ENCODE measurements around the gene TAF1A.

The TAF1A gene

DNA sequence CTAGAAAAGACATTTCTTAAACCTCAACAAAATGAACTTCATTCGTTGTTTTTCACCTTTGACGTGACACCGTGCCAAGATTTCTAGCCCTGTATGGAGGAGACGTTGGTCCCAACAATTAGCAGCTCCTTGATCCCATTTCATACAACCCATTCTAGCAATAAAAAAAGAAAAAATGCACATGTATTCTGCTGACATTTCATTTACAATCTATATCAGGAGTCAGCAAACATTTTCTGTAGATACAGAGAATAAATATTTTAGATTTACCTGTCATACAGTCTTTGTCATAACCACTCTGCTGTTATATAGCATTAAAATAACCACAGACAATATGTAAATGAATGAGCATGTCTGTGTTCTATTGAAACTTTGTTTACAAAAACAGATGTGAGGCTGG, 7.0 kb upstream of the TAF1A start:
- no peak for DNase-seq (ENCODE audit: low spot score)

DNA sequence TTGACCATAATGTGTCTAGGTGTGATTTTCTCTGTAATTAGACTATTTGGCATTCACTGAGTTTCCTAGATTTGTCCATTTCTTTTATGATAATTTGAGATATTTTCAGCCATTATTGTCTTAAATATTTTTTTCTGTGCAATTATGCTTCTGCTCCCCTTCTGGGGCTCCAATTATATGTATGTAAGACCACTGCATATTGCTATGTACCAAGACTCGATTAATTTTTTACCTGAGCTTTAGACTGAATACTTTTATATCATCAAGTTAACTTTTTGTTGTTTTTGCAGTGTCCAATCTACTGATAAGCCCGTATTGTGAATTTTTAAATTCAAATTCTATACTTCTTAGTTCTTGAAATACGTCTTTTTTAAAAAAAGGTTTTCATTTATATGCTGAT, 5.1 kb upstream of the TAF1A start:
- DNase-seq (ENCODE audit: low spot score), result no peak

DNA sequence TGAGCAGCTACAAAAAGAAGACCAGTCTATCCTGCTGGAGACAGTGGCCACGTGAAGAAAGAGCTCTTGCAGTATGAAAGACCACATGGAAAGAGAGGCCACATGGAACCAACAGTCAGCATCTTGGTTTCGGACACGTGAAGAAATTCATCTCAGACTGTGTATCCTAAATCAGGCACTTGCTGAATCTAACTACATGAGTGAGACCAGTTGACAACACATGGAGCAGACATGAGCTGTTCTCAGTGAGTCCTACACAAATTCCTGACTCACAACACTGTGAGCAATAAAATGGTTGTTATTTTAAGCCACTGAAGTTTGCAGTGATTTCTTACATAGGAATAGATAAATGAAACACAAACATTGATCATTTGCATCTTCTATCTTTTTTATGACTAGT, 2.4 kb upstream of the TAF1A start:
- DNase-seq (ENCODE audit: low spot score), result no peak

DNA sequence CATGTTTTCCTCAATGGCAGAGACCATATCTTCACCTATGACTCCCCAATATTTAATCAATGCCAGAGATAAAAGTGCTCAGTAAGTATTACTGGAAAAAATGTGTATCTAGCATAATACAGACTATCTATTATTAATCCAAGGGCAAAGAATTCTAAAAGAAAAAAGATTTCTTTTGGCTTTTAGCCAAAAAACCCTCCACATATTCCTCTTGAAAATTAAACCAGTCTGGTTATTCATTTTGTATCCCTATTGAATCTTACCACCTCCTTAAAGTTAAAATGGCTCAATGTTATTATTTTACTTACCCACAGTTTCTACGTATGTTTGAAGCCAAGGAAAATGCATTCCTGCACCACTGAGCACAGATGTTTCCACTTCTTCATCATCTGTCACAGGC, 1.6 kb downstream of the TAF1A start:
- DNase-seq (ENCODE audit: low spot score), result no peak

DNA sequence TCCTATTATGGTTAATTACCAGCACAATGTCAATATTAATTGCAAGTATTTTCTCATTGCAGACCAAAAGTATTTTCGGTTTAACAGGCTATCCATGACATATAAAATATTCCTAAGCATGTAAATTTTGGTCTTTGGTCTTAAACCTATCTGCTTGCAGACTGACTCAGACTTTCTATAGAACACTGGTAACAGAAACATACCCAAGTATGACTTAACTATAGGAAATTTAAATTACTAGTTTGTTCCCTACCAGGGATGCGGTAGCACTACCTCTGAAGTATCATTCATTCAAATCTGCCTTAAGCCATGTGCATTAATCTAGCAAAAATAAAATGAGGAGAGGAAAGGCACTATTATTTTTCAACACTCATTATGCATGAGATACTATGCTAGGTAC, 2.9 kb downstream of the TAF1A start:
- DNase-seq (ENCODE audit: low spot score), result no peak

DNA sequence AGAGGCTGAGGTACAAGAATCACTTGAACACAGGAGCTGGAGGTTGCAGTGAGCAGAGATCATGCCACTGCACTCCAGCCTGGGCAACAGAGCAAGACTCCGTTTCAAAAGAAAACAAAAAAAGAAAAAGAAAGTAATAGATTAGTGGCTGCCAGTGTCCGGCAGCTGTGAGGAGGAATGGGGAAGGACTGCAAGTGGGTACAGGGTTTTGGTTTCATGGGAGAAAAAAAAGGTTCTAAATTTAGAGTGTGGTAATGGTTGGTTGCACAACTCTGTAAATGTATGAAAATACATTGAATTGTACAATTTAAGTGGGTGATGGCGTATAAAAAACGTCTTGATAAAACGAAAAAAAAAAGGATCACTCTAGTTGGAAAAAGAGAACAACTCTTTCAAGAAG, 6.7 kb downstream of the TAF1A start:
- DNase-seq (ENCODE audit: low spot score), result no peak

DNA sequence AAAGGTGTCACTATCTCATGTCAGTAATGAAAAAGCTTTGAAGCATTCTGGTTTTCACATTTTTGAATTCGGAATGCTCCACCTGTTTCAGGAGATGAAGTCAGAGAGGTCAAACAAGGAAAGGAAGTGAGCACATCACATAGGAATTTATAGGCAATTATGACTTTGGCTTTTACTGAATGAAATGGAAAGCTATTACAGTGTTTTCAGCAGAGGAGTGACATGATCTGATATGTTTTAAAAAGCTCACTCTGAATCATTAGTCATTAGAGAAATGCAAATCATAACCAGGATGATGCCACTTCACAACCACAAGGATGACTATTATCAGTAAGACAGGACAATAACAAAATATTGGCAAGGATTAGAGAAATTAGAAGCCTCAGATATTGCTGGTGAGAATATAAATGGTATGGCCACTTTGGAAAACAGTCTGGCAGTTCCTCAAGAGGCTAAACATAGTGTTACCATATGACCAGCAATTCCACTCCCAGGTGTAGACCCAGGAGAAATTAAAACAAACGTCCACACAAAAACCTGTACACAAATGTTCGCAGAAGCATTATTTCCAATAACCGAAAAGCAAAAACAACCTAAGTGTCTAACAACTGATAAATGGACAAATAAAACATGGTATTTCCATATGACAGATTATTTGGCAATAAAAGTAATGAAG, 7.5 kb downstream of the TAF1A start:
- no peak for DNase-seq (ENCODE audit: low spot score)

DNA sequence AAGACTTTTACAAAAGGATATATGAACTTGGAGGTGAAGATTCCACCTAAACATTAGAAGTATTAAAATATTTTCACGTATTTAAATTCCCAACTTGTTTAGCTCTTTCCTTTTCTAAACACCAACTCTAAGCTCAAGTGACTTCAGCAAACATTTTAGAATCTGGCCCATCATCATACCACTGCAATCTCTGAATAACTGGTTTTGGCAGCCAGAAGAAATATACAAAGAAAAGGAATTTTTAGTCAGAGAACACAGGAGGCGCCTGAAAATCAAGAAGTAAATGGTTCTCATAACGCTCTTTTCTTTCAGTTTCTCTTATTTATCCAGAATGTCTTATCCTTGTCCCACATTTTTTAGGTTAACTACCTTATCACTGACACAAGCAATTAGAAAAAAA, 10.4 kb downstream of the TAF1A start:
- DNase-seq (ENCODE audit: low spot score), result no peak

DNA sequence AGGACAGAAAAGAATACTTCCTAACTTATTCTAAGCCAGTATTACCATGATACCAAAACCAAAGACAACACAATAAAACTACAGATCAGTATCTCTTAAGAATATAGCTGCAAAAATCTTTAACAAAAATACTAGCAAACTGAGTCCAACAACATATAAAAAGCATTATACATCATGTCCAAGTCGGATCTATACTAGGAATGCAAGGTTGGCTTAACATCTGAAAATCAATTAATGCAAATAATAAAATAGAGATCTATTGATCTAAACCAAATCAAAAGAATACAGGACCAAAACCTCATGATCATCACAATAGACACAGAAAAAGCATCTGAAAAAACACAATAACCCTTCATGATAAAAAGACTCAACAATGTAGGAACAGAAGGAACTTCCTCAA, 18.9 kb downstream of the TAF1A start:
- no peak for DNase-seq (ENCODE audit: low spot score)

DNA sequence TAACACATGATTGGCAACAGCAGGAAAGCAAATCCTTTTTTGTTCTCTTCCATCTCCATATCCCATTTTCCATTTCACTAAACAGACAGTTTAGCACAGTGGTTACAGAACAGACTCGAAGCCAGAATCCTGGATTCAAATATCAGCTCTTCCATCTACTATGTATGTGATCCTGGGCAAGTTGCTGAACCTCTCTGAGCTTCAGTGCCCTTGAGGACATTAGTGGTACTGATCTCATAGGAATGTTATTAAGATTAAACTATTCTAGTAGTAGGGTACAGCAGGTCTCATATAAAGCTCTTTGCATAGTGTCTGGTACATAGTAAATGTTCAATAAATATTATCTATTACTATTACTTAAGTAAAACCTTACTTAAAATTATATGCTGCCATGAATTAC, 28.1 kb downstream of the TAF1A start:
- DNase-seq (ENCODE audit: low spot score), result no peak

DNA sequence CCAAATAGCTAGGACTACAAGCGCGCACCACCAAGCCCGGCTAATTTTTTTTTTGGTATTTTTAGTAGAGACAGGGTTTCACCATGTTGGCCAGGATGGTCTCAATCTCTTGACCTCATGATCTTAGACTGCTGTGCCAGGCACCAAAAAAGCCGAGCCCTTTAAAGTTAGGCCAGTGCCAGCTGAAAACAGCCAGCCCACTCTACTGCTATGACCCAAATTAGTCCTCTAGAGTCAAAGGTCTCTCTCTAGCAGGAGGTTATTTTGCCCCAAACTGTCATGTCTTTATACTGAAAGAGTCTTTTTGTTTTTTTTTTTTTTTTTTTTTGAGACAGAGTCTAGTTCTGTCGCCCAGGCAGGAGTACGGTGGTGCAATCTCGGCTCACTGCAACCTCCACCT, 32.2 kb downstream of the TAF1A start:
- no peak for DNase-seq (ENCODE audit: low spot score)

DNA sequence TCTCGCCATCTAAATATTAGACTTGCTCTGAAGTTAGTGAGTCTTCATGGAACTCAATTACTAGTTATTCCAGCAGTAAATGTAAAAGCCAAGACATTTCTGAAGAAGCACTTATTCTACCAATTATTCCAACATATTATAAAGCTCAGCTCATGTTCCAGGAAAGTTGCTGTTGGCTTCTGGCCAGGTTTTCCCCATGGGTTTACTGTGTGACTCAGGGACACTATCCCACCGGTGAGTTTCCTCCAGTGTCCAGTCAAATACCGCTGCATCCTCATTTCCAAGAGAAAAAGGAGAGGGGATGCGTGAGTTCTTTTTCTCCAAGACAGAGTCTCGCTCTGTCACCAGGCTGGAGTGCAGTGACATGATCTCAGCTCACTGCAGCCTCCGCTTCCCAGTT, 32.6 kb downstream of the TAF1A start:
- DNase-seq (ENCODE audit: low spot score), result no peak

DNA sequence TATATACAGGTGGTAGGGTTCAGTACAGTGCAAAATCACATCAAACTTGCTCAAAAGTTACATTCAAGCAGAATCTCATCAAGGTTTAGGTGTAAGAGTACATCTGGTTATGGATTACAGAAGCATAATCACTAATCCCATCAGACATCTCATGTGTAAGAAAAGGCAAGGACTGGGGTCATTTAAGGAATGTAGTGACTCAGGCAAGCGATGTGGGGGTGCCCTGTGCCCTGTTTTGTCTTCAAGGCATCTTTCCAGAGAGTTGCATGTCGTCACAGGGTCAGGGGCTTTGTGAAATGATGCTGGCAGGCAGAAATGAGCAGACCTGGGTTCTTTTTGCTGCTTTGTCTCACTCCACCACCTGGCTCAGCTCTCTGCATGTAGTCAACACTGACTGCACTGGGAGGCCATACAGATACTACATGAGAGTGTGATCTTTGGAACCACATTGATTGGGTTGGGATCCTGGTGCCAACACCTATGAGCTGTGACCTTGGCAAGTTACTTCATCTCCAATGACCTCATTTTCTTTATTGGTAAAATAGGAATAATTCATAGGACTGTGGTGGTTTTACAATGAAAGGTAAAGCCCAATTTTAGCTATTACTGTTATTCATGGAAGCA, 33.6 kb downstream of the TAF1A start:
- no peak for DNase-seq (ENCODE audit: low spot score)

DNA sequence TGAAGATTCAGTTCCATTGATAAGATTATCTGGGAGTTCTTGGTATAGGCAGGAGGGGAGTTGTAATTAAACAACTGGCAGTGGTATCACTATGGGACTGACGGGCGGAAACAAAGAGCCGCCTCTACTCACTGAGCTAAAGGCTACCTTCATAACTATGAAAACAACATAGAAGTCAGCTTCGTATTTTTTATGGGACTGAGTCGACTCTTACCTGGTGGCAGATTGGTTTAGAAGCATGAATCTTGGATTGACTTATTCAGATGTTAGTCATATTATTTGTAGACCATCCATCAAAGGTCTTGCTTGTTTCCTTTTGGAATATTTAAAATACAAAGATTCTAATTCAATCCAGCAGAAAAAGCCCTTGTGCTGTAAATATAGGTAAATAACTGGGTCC, 35.6 kb downstream of the TAF1A start:
- no peak for DNase-seq (ENCODE audit: low spot score)

DNA sequence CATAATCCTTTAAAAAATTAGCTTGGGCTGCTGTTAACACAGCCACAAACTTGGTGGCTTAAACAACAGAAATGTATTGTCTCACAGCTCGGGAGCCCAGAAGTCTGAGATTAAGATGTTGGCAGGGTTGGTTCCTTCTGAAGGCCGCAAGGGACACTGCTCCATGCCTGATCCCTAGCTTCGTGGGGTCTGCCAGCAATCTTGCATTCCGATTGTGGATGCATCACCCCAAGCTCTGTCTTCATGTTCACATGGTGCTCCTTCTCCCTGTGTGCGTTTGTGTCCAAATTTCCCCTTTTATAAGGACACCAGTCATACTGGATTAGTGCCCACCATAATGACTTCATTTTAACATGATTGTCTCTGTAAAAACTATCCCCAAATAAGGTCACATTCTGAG, 36.9 kb downstream of the TAF1A start:
- DNase-seq (ENCODE audit: low spot score), result no peak

DNA sequence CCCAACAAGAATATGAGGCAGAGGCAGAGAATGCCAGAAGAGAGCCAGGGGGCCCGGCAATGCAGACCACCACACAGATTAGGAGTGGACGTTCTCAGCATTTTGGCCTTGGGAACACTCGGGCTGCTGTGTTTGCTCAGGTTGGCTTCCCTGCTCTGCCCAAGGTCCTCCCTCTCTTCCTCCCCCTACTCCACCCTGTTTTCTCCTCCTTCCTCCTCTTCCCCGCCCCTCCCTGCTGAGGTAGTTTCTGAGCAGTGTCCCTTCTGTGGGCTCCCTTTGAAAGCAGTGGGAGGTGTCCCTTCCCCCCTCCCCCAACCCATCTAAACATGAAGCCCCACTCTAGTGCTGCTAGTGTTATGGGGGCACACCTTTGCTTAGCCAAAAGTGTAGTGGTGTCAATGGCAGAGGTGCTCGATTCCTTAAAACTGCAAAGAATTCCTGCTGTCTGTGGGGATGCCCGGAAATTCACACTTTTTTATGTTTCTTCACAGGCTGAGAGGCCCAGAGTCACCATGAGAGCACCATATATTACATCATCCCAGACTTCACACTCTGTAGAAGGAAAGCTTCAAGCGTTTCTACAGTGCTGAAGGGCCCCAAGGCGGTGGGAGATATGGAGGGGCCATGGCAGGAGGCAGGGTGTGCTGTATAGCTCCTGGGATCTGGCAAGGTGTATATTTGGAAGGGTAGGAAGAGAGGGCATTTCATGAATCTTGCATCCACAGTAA, 41.6 kb downstream of the TAF1A start, which contains the start of gene HHIPL2:
Gene HHIPL2 (minus strand): TSS at position 161 of the 728 bp plus-strand sequence. CDS start 60 bp downstream, at position 101.
- no peak for DNase-seq (ENCODE audit: low spot score)

DNA sequence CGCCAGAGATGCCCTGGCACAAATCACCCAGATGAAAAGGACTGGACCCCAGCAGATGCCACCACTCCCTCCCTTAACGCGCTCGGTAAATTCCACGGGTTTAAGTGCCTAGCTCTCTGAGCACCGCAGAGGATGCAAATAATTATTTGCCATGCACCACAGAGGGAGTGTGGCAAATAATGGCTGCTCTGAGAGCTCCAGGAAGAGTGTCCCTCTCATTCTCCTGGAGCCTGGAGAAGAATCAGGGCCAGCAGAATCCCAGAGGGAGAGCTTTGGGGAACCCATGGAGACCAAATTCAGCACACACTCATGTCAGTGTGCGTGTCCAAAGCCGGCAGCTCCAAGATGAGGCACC, 42.5 kb downstream of the TAF1A start:
- no peak for DNase-seq (ENCODE audit: low spot score)

DNA sequence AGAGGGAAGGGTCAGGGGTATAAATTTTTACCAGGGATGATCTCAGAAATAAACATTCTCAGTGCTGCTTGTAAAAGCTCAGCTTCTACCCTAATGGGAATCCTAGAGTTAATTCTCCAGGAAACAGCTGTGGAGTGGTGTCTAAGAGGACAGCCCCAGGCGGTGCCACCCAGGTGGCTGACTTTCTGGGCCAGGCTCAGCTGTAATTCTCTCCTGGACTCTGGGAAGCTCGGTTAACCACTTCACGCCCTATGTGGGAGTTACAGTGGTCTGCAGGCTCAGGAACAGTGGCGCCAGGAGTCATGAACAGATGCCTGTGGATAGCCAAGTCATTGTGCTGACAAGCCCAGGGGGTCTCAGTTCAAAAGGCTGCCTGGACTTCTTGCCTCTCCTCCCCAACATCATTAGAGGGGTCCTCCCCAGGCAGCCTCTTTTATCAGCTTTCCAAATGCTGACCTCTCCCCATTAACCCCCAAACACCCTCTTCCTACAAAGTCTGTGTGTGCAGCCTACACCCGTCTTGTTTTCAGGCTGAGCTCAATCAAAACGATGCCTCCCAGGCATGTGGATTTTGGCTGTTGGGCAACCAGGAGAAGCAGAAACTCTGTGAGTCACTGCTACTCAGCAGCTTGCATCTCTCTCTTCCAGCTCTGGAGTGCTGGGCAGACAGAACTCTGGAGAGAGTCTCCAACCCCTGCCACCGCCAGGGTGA, 43.0 kb downstream of the TAF1A start:
- no peak for DNase-seq (ENCODE audit: low spot score)

DNA sequence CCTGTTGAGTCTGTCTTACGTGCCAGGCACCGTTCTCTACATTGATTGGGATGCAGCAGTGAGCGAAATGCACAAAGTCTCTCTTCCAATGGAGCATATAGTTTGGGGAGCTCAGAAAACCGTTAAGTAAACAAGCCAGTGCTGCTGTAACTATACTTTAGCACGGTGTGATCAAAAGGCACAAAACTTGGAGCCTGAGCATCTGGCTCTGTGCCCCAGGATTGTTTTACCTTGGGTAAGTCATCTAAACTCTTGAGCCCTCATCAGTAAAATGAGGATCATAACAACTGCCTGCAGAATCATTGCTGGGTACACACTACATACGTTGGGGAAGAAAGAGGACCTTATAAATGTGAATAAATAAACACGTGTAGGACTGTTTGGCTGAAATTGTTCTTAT, 43.6 kb downstream of the TAF1A start:
- no peak for DNase-seq (ENCODE audit: low spot score)

DNA sequence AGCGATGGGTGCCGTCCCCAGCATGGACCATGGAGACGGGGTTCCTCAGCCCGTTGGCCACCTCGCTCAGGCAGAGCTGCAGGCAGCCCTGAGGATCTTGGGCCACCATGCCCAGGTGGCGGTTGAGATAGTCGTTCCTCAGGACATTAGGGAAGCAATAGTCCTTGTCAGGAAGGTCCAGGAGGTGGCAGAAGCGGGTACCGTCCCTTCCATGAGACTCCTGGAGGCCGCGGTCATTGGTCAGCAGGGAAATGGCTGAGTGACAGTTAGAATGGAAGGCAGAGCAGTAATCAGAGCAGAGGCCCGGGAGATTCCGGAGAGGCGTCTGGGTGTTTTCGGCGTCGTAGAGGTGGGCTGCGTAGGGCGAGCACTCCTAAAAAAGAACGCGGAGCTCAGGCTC, 45.9 kb downstream of the TAF1A start:
- DNase-seq (ENCODE audit: low spot score), result no peak

DNA sequence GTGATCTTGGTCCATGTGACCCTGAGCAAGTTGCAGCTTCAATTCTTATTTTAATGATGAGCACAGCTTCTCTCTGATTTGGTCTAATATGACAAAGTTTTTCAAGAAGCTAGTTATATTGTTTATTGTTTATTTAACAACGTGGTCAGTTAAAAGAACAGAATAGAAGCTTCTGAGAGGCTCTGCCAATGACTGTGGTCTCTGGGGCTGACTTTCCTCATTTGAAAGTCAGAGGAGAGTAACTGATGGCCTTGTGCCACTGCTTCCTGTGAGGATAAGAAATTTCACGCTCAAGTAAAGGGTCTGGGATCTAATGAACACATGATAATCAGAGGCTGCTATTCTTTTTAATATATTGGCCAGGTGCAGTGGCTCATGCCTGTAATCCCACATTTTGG, 49.1 kb downstream of the TAF1A start:
- no peak for DNase-seq (ENCODE audit: low spot score)

DNA sequence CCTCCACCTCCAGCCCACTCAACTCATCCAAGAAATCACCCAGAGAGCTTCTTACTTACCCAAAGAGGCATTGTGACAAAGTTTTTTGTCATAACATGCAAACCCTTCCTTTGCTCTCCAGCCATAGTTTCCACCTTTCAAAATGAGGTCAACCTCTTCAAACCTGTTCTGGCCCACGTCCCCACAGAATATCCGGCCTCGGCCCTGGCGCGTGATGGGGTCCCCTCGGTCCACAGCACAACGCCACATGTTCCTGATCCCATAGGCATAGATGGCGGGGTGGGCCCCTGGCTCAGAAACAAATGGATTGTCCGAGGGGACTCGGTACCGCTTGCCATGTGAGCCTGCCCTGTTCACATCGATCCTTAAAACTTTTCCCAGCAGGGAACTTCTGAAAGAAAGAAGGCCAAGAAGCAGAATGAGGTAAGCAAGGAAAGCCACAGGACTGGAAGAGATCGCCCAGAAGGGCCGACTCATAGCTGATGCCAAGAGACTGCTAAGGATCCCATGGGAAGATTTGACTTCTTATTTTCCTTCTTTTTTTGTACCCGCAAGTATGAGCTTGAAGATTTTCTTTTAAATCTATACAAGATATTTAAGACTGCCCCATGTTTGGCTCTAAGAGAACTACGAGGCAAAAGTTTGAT, 49.7 kb downstream of the TAF1A start:
- DNase-seq (ENCODE audit: low spot score), result no peak
